Measurements from ENCODE around the gene CDCA8. TPM values are rescaled to one million over a fixed set of nuclear protein-coding genes. Genes with fewer than 3 reads are reported as not detected.

CDCA8 gene
- total RNA-seq, 1 experiment from 2014 or later, result 57.9 TPM

GRCh38 chr1:37752583-37753471, 60.5 kb downstream of the CDCA8 start:
- peak overlapping the region; percentile 81 for H3K4me2 ChIP-seq
- ChIA-PET POLR2A (ENCODE audit: unreplicated experiment) (no interaction called here), CTCF (no interaction called here)
- H3K36me3 ChIP-seq (ENCODE audit: low read depth), result no peaks in the 10 kb centered on the region
- H3K27me3 ChIP-seq (ENCODE audit: insufficient read depth, low read depth), result peaks cover 6% of the 10 kb centered on the region
- DNase-seq, result peak; percentile 49 to 70
- H3K9me3 ChIP-seq (ENCODE audit: insufficient read depth, low read depth), result no peaks in the 10 kb centered on the region
- TF ChIP-seq, protein P1, sequence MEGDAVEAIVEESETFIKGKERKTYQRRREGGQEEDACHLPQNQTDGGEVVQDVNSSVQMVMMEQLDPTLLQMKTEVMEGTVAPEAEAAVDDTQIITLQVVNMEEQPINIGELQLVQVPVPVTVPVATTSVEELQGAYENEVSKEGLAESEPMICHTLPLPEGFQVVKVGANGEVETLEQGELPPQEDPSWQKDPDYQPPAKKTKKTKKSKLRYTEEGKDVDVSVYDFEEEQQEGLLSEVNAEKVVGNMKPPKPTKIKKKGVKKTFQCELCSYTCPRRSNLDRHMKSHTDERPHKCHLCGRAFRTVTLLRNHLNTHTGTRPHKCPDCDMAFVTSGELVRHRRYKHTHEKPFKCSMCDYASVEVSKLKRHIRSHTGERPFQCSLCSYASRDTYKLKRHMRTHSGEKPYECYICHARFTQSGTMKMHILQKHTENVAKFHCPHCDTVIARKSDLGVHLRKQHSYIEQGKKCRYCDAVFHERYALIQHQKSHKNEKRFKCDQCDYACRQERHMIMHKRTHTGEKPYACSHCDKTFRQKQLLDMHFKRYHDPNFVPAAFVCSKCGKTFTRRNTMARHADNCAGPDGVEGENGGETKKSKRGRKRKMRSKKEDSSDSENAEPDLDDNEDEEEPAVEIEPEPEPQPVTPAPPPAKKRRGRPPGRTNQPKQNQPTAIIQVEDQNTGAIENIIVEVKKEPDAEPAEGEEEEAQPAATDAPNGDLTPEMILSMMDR (conservative IDR thresholded peaks at IDR 0.05), result no peak
- TF ChIP-seq EZH2 (IDR thresholded peaks at IDR 0.05; ENCODE audit: low read depth), result no peak
- BruUV-seq (replicated peaks), result no TSS peak
- H3K27ac ChIP-seq, result no peak overlapping the region
- H3K4me1 ChIP-seq (replicated peaks; ENCODE audit: insufficient read depth), result no peaks in the 10 kb centered on the region
- H3K9me2 ChIP-seq (ENCODE audit: insufficient read depth), result no peaks in the 10 kb centered on the region
- peaks cover 6% of the 10 kb centered on the region; the same call in 1 of the 2 replicates for H3F3A ChIP-seq (ENCODE audit: insufficient read depth, low read depth)
- H3K79me2 ChIP-seq (ENCODE audit: low read depth), result no peaks in the 10 kb centered on the region
- peak overlapping the region; percentile 66 for H2AFZ ChIP-seq
- H3K4me3 ChIP-seq, result peak overlapping the region; percentile 55
- H4K20me1 ChIP-seq (ENCODE audit: insufficient read depth), result no peaks in the 10 kb centered on the region
- intact Hi-C loops (cut with micrococcal nuclease; ENCODE audit: unreplicated experiment), result loop anchor here (10.0 kb wide), 1 partner anchor 58 kb away; the partner anchor contains the start of gene CDCA8

DNA sequence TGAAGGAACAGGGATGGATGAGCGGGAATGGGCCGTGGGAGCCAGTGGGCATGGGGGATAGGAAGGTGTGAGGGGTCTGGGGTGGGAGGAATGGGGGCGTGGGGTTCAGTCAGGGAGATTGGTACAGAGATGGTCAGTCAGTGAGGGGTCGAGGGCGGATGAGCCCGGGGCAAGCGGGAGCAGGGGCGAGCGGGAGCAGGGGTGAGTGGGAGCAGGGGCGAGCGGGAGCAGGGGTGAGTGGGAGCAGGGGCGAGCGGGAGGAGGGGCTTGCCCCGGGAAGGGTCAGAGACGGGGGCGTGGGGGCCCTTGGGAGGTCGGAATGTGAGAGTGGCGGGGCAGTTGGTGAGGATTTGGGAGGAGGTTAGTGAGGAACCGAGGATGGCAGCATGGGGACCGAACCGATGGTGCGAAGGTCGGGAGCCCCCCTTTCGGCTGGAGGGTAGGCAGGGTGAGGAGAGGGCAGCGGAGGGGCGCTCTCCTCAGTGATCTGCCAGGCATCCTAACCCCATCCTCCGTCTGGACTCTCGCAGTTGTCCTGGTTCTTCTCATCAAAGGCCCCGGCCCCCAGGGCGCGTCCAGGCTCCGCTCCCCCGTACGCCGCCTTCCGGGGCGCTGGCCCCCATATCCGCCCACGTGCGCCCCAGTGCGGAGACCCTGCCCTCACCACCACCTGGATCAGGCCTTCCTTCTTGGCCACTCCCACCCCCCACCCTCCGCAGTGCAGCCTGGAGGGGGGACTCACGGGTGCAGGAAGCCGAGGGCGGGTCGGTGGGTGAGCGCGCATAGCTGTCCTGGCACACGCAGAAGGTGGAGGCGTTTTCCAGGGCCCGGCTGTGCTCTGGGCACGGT, 61.4 kb downstream of the CDCA8 start:
- Histone ChIP-seq H3K27me3 (ENCODE audit: insufficient read depth, low read depth) (peaks cover 14% of the 10 kb centered on the region), H3K4me3 (peak overlapping the region; percentile 55; the same call in 1 of the 2 replicates), H3K9me2 (ENCODE audit: insufficient read depth) (no peaks in the 10 kb centered on the region), H3K36me3 (ENCODE audit: low read depth) (no peaks in the 10 kb centered on the region), H3K4me1 (replicated peaks; ENCODE audit: insufficient read depth) (no peaks in the 10 kb centered on the region), H3K27ac (no peak overlapping the region), H3K4me2 (peak overlapping the region; percentile 81), H4K20me1 (ENCODE audit: insufficient read depth) (no peaks in the 10 kb centered on the region), H2AFZ (no peak overlapping the region), H3K79me2 (ENCODE audit: low read depth) (no peaks in the 10 kb centered on the region), H3K9me3 (ENCODE audit: insufficient read depth, low read depth) (no peaks in the 10 kb centered on the region), H3F3A (ENCODE audit: insufficient read depth, low read depth) (peaks cover 6% of the 10 kb centered on the region; the same call in 1 of the 2 replicates)
- ChIA-PET CTCF (no interaction called here), POLR2A (ENCODE audit: unreplicated experiment) (no interaction called here)
- no TSS peak for BruUV-seq (replicated peaks)
- no peak for TF ChIP-seq EZH2 (IDR thresholded peaks at IDR 0.05; ENCODE audit: low read depth)
- TF ChIP-seq, protein P1 (conservative IDR thresholded peaks at IDR 0.05), result no peak
- intact Hi-C loops (cut with micrococcal nuclease; ENCODE audit: unreplicated experiment), result loop anchor here (10.0 kb wide), 1 partner anchor 59 kb away; the partner anchor contains the start of gene CDCA8
- DNase-seq, result no peak

GRCh38 chr1:37755290-37755689, 63.0 kb downstream of the CDCA8 start:
- Histone ChIP-seq H3K4me1 (replicated peaks; ENCODE audit: insufficient read depth) (no peaks in the 10 kb centered on the region), H3K79me2 (ENCODE audit: low read depth) (no peaks in the 10 kb centered on the region), H3K4me3 (no peak overlapping the region), H3F3A (ENCODE audit: insufficient read depth, low read depth) (peaks cover 6% of the 10 kb centered on the region; the same call in 1 of the 2 replicates), H3K9me2 (ENCODE audit: insufficient read depth) (no peaks in the 10 kb centered on the region), H3K36me3 (ENCODE audit: low read depth) (no peaks in the 10 kb centered on the region), H2AFZ (no peak overlapping the region), H3K27ac (no peak overlapping the region), H3K27me3 (ENCODE audit: insufficient read depth, low read depth) (peaks cover 30% of the 10 kb centered on the region), H3K9me3 (ENCODE audit: insufficient read depth, low read depth) (no peaks in the 10 kb centered on the region), H4K20me1 (ENCODE audit: insufficient read depth) (no peaks in the 10 kb centered on the region), H3K4me2 (no peak overlapping the region)
- intact Hi-C loops (cut with micrococcal nuclease; ENCODE audit: unreplicated experiment), result loop anchor here (10.0 kb wide), 1 partner anchor 60 kb away; the partner anchor contains the start of gene CDCA8
- no peak for TF ChIP-seq EZH2 (IDR thresholded peaks at IDR 0.05; ENCODE audit: low read depth)
- TF ChIP-seq, protein P1 (conservative IDR thresholded peaks at IDR 0.05), result no peak
- BruUV-seq (replicated peaks), result no TSS peak
- no peak for DNase-seq
- ChIA-PET POLR2A (ENCODE audit: unreplicated experiment) (no interaction called here), CTCF (no interaction called here)

All from PC-9 (cell line).